Liver (tissue), 9 donors: Measurements from ENCODE around the gene GNAI2. TPM values are rescaled to one million over a fixed set of nuclear protein-coding genes. Genes with fewer than 3 reads are reported as not detected.
A peak's percentile ranks its signal among the peaks of the same experiment; 100 is the strongest.
"Not testable (repeated sequence)": the region's sequence is repeated elsewhere in the genome, so short reads cannot be mapped to it uniquely, and the experiment has no call there.

ENCODE experiments used
- DNase-seq: peaks from one replicate; pipeline ENCODE4 v3.0.0-alpha.2; 2017; ENCODE audit warnings: low spot score
- H3K27ac ChIP-seq, 2 donors: one replicate each; pipeline ENCODE4 v1.7.0; 2013; ENCODE audit warnings: inconsistent platforms in 2 of 2, low read length in 2 of 2, control low read depth in 1 of 2, low read depth in 1 of 2, mild to moderate bottlenecking in 1 of 2
- H3K27me3 ChIP-seq, 4 donors: one replicate each; pipeline versions ENCODE4 v1.6.1 to v1.7.0; 2013; ENCODE audit warnings: low read length in 3 of 4, inconsistent platforms in 1 of 4, mild to moderate bottlenecking in 1 of 4, moderate library complexity in 1 of 4; ENCODE audit not compliant: control insufficient read depth in 4 of 4, insufficient read depth in 4 of 4
- H3K36me3 ChIP-seq, 4 donors: one replicate each; pipeline versions ENCODE4 v1.6.1 to v1.7.0; 2013; ENCODE audit warnings: low read length in 3 of 4, mild to moderate bottlenecking in 3 of 4, low read depth in 1 of 4, moderate library complexity in 1 of 4; ENCODE audit not compliant: control insufficient read depth in 4 of 4, insufficient read depth in 3 of 4
- H3K4me1 ChIP-seq, 4 donors: one replicate each; pipeline versions ENCODE4 v1.6.1 to v1.7.0; 2013; ENCODE audit warnings: low read length in 3 of 4, mild to moderate bottlenecking in 3 of 4, moderate library complexity in 1 of 4; ENCODE audit not compliant: control insufficient read depth in 4 of 4, insufficient read depth in 4 of 4
- H3K4me3 ChIP-seq, 3 donors: one replicate each; pipeline versions ENCODE4 v1.6.1 to v1.7.0; 2013; ENCODE audit warnings: low read length in 3 of 3, control low read depth in 1 of 3, low read depth in 1 of 3, mild to moderate bottlenecking in 1 of 3
- H3K9ac ChIP-seq, 2 donors: one replicate each; pipeline ENCODE4 v1.7.0; 2013; ENCODE audit warnings: low read length in 2 of 2, mild to moderate bottlenecking in 2 of 2, moderate library complexity in 2 of 2, control low read depth in 1 of 2, low read depth in 1 of 2
- H3K9me3 ChIP-seq, 4 donors: one replicate each; pipeline versions ENCODE4 v1.6.1 to v1.7.0; 2013; ENCODE audit warnings: low read length in 3 of 4; ENCODE audit not compliant: control insufficient read depth in 4 of 4
- EGR1 ChIP-seq, 2 donors: IDR thresholded peaks; 2 replicates each; pipeline ENCODE4 v1.6.1; 2016 to 2018; ENCODE audit warnings: antibody characterized with exemption in 2 of 2, low read depth in 2 of 2
- FOXA1 ChIP-seq: IDR thresholded peaks from 2 replicates; pipeline ENCODE4 v1.6.1; 2016; ENCODE audit warnings: antibody characterized with exemption
- FOXA2 ChIP-seq: IDR thresholded peaks from 2 replicates; pipeline ENCODE4 v1.6.1; 2016; ENCODE audit warnings: antibody characterized with exemption
- GABPA ChIP-seq, 2 donors: IDR thresholded peaks in 1 of 2; conservative IDR thresholded peaks in 1 of 2; 2 replicates each; pipeline ENCODE4 v1.6.1; 2016; ENCODE audit warnings: antibody characterized with exemption in 2 of 2, mild to moderate bottlenecking in 1 of 2, moderate library complexity in 1 of 2
- HNF4A ChIP-seq, 2 donors: conservative IDR thresholded peaks; 2 replicates each; pipeline ENCODE4 v1.6.1; 2016; ENCODE audit warnings: antibody characterized with exemption in 2 of 2, mild to moderate bottlenecking in 2 of 2
- HNF4G ChIP-seq: IDR thresholded peaks from 2 replicates; pipeline ENCODE4 v1.6.1; 2016; ENCODE audit warnings: antibody characterized with exemption
- JUND ChIP-seq, 2 donors: IDR thresholded peaks; 2 replicates each; pipeline ENCODE4 v1.6.1; 2016; ENCODE audit warnings: antibody characterized with exemption in 2 of 2
- MAX ChIP-seq: IDR thresholded peaks from 2 replicates; pipeline ENCODE4 v1.6.1; 2016; ENCODE audit warnings: antibody characterized with exemption
- NR2F2 ChIP-seq: IDR thresholded peaks from 2 replicates; pipeline ENCODE4 v1.6.1; 2016; ENCODE audit warnings: antibody characterized with exemption
- RAD21 ChIP-seq, 2 donors: IDR thresholded peaks; 2 replicates each; pipeline ENCODE4 v1.6.1; 2016; ENCODE audit warnings: antibody characterized with exemption in 2 of 2, mild to moderate bottlenecking in 2 of 2
- RXRA ChIP-seq, 2 donors: IDR thresholded peaks; 2 replicates each; pipeline ENCODE4 v1.6.1; 2017 to 2018; ENCODE audit warnings: antibody characterized with exemption in 2 of 2, mild to moderate bottlenecking in 1 of 2
- SP1 ChIP-seq: IDR thresholded peaks from 2 replicates; pipeline ENCODE4 v1.6.1; 2018; ENCODE audit warnings: antibody characterized with exemption, mild to moderate bottlenecking
- YY1 ChIP-seq: IDR thresholded peaks from 2 replicates; pipeline ENCODE4 v1.6.1; 2016; ENCODE audit warnings: antibody characterized with exemption, mild to moderate bottlenecking
- ZBTB33 ChIP-seq: IDR thresholded peaks from 2 replicates; pipeline ENCODE4 v1.6.1; 2016; ENCODE audit warnings: antibody characterized with exemption
- WGBS: extraction: QIAGEN DNeasy Blood & Tissue Kit; methylation state at CpG from one replicate; pipeline ENCODE4 v1.1.7; 2013; 5-methylcytosine and 5-hydroxymethylcytosine counted together
- polyA plus RNA-seq, 2 donors: library from polyadenylated mRNA; stranded (reverse) in 1 of 2; unstranded in 1 of 2; fragments of 200-250 nt in 1 of 2; fragments of >200 nt in 1 of 2; fragmentation: Nextera tagmentation in 1 of 2; extraction: Ambion mirVana in 1 of 2; gene quantifications; one replicate each; pipeline versions ENCODE4 v1.2.1 to v1.2.3, GENCODE V29; 2013 to 2015
- total RNA-seq, 2 donors: library from RNA; depleted of rRNA; stranded (reverse); fragments of >200 nt; gene quantifications; one replicate each; pipeline ENCODE4 v1.2.3, GENCODE V29; 2014
- donor health status: healthy.
- donor health status: healthy.
- donor health status: healthy.
- donor health status: healthy.
- donor health status: healthy.

The GNAI2 gene
- total and polyA plus RNA-seq, 4 donors: 58.3 to 86.3 (median 62.3) TPM

- Histone ChIP-seq H3K9me3 (no peaks in the 10 kb centered on the region), H3K36me3 (no peaks in the 10 kb centered on the region), H3K4me3 (no peak overlapping the region), H3K9ac (no peak overlapping the region), H3K27me3 (no peaks in the 10 kb centered on the region), H3K27ac (peak overlapping the region; percentile 83 to 87), H3K4me1 (peaks cover 17 to 90% (median 70%) of the 10 kb centered on the region in 4 donors)
- peak; percentile 36 to 80 for TF ChIP-seq RXRA (IDR thresholded peaks at IDR 0.05)
- TF ChIP-seq GABPA (IDR thresholded peaks at IDR 0.05 in 1 of 2, conservative IDR thresholded peaks at IDR 0.05 in 1 of 2): peak; percentile 13 to 50
- TF ChIP-seq YY1: peak; percentile 90
- TF ChIP-seq FOXA1: no peak
- 63% methylated on average over 14 of the region's 14 CpGs for WGBS
- DNase-seq: no peak
Measured at GRCh38 chr3:50242851-50243542, 7.0 kb downstream of the GNAI2 start.

- no peak overlapping the region for H3K9ac ChIP-seq
- H3K36me3 ChIP-seq: no peaks in the 10 kb centered on the region
- no peak for TF ChIP-seq HNF4A (conservative IDR thresholded peaks at IDR 0.05)
- TF ChIP-seq YY1: no peak
- TF ChIP-seq FOXA2: no peak
- no peak for TF ChIP-seq SP1
- TF ChIP-seq EGR1 (IDR thresholded peaks at IDR 0.05; ENCODE audit: low read depth in 2 of 2): no peak
- no peak for TF ChIP-seq RAD21 (IDR thresholded peaks at IDR 0.05)
- no peak for TF ChIP-seq GABPA (IDR thresholded peaks at IDR 0.05 in 1 of 2, conservative IDR thresholded peaks at IDR 0.05 in 1 of 2)
- no peak for TF ChIP-seq FOXA1
- TF ChIP-seq HNF4G: no peak
- TF ChIP-seq NR2F2: no peak
- no peak for TF ChIP-seq ZBTB33
- no peak for TF ChIP-seq JUND (IDR thresholded peaks at IDR 0.05)
- TF ChIP-seq RXRA (IDR thresholded peaks at IDR 0.05): no peak
- no peak for TF ChIP-seq MAX
- H3K4me1 ChIP-seq: peaks cover 14 to 90% (median 70%) of the 10 kb centered on the region in 4 donors
- 91% methylated on average over 4 of the region's 4 CpGs for WGBS
- H3K9me3 ChIP-seq: no peaks in the 10 kb centered on the region
- H3K27ac ChIP-seq: peak overlapping the region; percentile 83 to 87
- no peak for DNase-seq
- no peaks in the 10 kb centered on the region for H3K27me3 ChIP-seq
- no peak overlapping the region for H3K4me3 ChIP-seq
Measured at GRCh38 chr3:50243543-50243895, 7.5 kb downstream of the GNAI2 start.

GRCh38 chr3:50244813-50245212 is 8.8 kb downstream of the GNAI2 start:
- H3K4me1 ChIP-seq: peaks cover 11 to 90% (median 69%) of the 10 kb centered on the region in 4 donors
- WGBS: 88% methylated on average over 6 of the region's 6 CpGs
- peak overlapping the region; percentile 14 to 77 for H3K27ac ChIP-seq
- not testable (repeated sequence) for H3K27me3 ChIP-seq, H3K4me3 ChIP-seq, H3K36me3 ChIP-seq, H3K9ac ChIP-seq, DNase-seq, H3K9me3 ChIP-seq
